Coronary artery (tissue), 2 donors: ENCODE results near the gene WDR59.

Experiments used
- DNase-seq: peaks from one replicate; pipeline ENCODE4 v3.0.0-alpha.2; 2017; ENCODE audit warnings: low spot score
- H3K27ac ChIP-seq, 2 donors: fragments of 200-600 bp; sonication (generic); one replicate each; pipeline ENCODE4 v1.5.1; 2016 to 2019
- H3K4me3 ChIP-seq: fragments of 200-600 bp; sonication (generic); 2 replicates; pipeline ENCODE4 v1.5.1; 2016; ENCODE audit warnings: mild to moderate bottlenecking, moderate library complexity
- CTCF ChIP-seq: fragments of 200-600 bp; sonication (generic); IDR thresholded peaks from one replicate; pipeline ENCODE4 v1.5.1; 2019; ENCODE audit warnings: antibody characterized with exemption

The WDR59 gene

DNA sequence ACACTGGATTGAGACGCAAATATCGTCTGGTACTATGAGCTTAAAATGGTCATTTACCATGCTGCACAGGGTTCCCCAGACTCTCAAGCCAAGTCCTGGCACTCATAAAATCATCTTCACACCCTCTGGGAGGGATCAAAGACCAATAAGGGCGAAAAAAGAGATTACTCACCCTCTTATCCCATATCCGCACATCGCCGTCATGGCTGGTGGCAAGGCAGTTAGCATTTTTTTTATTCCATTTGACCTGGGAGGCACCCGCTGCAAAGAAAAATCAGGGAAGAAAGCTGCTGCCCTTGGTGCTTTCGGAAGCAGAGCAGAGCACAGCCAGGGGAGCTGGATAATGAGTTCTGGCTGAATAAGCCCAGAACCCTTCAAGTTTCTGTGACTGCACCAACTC, 42.4 kb downstream of the WDR59 start:
- no peak overlapping the region for H3K27ac ChIP-seq
- H3K4me3 ChIP-seq = no peak overlapping the region
- no peak for TF ChIP-seq CTCF
- DNase-seq = no peak

DNA sequence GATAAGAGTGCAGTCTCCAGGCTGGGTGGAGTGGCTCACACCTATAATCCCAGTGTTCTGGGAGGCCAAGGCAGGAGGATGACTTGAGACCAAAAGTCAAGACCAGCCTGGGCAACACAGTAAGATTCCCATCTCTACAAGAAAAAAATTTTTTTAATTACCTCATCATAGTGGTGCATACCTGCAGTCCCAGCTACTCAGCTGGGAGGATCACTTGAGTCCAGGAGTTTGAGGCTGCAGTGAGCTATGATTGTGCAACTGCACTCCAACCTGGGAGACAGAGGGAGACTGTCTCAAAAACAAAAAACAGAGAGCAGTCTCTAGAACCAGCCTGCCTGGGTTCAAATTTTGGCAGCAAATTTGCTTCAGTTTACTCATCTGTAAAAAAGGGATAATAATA, 45.2 kb downstream of the WDR59 start:
- no peak for DNase-seq
- TF ChIP-seq CTCF = no peak
- Histone ChIP-seq H3K27ac (no peak overlapping the region), H3K4me3 (no peak overlapping the region)

DNA sequence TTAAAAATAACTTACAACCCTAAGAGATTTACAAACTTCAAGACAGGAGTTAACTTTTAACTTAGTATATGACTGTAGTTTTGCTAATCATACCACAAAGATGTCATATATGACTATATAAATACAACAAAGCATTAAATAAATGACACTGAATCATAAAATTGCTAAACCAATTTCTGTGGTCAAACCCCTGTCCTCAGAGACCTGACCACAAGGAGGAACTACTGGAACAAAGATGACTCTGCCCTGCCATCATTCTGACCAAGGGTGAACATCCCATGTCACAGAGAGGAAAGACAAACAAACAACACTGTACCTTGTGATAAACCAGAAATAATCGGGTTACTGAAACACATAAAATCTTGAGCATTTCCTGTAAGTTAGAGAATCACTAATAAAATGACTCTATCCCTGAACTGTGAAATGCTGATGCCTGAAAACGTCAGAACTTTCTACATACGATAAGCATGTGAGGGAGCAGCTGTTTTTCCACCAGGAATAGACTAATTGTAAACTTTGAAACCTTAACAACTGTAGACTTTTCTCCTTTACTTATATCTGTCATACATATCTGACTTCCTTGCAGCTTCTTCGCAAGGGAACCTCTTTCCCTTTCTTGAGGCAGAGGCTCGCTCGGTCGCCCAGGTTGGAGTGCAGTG, 47.9 kb downstream of the WDR59 start:
- Histone ChIP-seq H3K27ac (no peak overlapping the region), H3K4me3 (no peak overlapping the region)
- DNase-seq = no peak
- no peak for TF ChIP-seq CTCF

GRCh38 chr16:74931445-74931844, 53.5 kb downstream of the WDR59 start:
- H3K27ac ChIP-seq = no peak overlapping the region
- no peak for DNase-seq
- TF ChIP-seq CTCF = no peak
- no peak overlapping the region for H3K4me3 ChIP-seq

GRCh38 chr16:74929636-74930035, 55.3 kb downstream of the WDR59 start:
- no peak overlapping the region for H3K27ac ChIP-seq
- H3K4me3 ChIP-seq = no peak overlapping the region
- TF ChIP-seq CTCF = no peak
- DNase-seq = no peak

- TF ChIP-seq CTCF = no peak
Observed at GRCh38 chr16:74926805-74927204, 58.1 kb downstream of the WDR59 start.

DNA sequence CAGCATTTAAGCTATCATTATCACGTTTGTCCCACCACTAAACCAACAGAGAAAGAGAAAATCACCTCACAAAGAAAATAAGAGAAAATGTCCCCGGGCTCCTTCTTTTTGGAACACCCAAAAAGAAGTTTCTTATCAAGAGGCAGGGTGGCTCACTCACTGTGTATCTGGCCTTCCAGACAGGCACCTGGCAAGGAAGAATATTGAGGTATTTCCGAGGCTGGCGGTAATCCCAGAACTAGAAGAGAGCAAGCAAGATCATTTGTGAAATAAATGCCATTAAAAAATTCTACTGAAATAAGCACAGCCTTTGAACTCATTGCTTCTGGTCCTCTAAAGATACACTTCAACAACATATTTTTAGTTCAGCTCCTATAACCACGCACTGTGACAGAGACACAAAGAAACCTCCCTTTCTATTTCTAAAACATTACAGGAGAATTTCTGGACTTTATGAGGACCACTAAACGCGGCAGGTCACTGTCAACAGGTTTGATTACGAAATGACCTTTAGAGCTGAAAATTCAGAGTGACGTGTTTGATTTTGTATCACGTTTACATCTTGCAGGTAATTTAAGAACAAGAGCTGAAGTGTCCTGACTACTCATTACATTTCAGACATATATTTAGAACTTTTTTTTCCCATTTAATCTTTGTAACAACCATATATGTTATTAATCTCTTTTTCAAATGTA, 61.0 kb downstream of the WDR59 start:
- H3K27ac ChIP-seq = no peak overlapping the region
- no peak for DNase-seq
- no peak overlapping the region for H3K4me3 ChIP-seq
- TF ChIP-seq CTCF = no peak

More at GRCh38 chr16:74926805-74927204, 58.1 kb downstream of the WDR59 start:
- no peak overlapping the region for H3K27ac ChIP-seq
- no peak overlapping the region for H3K4me3 ChIP-seq
- DNase-seq = no peak
